B cell (primary cell): ENCODE results near the gene NLGN1.

ENCODE experiments used
- EZH2 ChIP-seq: IDR thresholded peaks from 2 replicates; pipeline ENCODE4 v1.6.1; 2012; ENCODE audit warnings: borderline replicate concordance, low read depth, mild to moderate bottlenecking, moderate library complexity, low read length; ENCODE audit not compliant: insufficient read depth, poor library complexity, severe bottlenecking
- TF ChIP-seq, protein P1 (sequence below): fragments of 200-600 bp; IDR thresholded peaks from one replicate; pipeline ENCODE4 v1.8.0; 2022; ENCODE audit warnings: antibody characterized with exemption, mild to moderate bottlenecking

DNA sequence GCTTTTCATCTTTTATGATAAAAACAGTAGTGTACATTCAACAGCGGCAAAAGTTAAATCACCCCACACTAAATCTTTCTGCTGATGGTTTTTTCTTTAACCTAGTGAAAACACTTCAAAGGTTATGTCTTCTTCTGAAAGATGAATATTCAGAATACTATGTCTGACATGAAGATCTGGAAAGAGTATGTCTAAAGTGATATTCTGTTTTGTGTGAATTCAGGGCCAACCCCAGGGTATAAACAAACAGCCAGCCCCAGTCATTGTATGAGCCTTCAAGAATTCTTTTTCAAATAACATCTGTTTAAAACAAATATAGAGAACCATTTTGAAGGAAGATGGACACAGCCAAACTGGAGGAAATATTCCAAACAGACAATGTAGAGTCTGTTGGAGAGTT lies 880.5 kb downstream of the NLGN1 start:
- TF ChIP-seq, protein P1, sequence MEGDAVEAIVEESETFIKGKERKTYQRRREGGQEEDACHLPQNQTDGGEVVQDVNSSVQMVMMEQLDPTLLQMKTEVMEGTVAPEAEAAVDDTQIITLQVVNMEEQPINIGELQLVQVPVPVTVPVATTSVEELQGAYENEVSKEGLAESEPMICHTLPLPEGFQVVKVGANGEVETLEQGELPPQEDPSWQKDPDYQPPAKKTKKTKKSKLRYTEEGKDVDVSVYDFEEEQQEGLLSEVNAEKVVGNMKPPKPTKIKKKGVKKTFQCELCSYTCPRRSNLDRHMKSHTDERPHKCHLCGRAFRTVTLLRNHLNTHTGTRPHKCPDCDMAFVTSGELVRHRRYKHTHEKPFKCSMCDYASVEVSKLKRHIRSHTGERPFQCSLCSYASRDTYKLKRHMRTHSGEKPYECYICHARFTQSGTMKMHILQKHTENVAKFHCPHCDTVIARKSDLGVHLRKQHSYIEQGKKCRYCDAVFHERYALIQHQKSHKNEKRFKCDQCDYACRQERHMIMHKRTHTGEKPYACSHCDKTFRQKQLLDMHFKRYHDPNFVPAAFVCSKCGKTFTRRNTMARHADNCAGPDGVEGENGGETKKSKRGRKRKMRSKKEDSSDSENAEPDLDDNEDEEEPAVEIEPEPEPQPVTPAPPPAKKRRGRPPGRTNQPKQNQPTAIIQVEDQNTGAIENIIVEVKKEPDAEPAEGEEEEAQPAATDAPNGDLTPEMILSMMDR: no peak
- TF ChIP-seq EZH2: no peak
